ENCODE data around the gene PAEP.

The PAEP gene

GRCh38 chr9:135608999-135609317 lies 47.4 kb downstream of the PAEP start:
- in situ Hi-C loops (cut with MboI; ENCODE audit: low pct_unique_long_range_greater_than_20kb, low sequenced_read_pairs), result no loop called here

GRCh38 chr9:135609366-135609955 lies 47.9 kb downstream of the PAEP start:
- in situ Hi-C loops (cut with MboI; ENCODE audit: low pct_unique_long_range_greater_than_20kb, low sequenced_read_pairs), result no loop called here
- DNase-seq, result no peak

More at GRCh38 chr9:135608999-135609317, 47.4 kb downstream of the PAEP start:
- no peak for DNase-seq

GRCh38 chr9:135610290-135611141 lies 49.0 kb downstream of the PAEP start:
- no peak for DNase-seq
- in situ Hi-C loops (cut with MboI; ENCODE audit: low pct_unique_long_range_greater_than_20kb, low sequenced_read_pairs), result no loop called here

- in situ Hi-C loops (cut with MboI; ENCODE audit: low pct_unique_long_range_greater_than_20kb, low sequenced_read_pairs), result no loop called here
- DNase-seq, result no peak
Observed at GRCh38 chr9:135611142-135611874, 49.8 kb downstream of the PAEP start.

GRCh38 chr9:135611875-135612209 lies 50.3 kb downstream of the PAEP start:
- in situ Hi-C loops (cut with MboI; ENCODE audit: low pct_unique_long_range_greater_than_20kb, low sequenced_read_pairs), result no loop called here
- no peak for DNase-seq

- in situ Hi-C loops (cut with MboI; ENCODE audit: low pct_unique_long_range_greater_than_20kb, low sequenced_read_pairs), result no loop called here
- no peak for DNase-seq
Observed at GRCh38 chr9:135612437-135612836, 50.9 kb downstream of the PAEP start.

- in situ Hi-C loops (cut with MboI; ENCODE audit: low pct_unique_long_range_greater_than_20kb, low sequenced_read_pairs), result no loop called here
- DNase-seq, result no peak
Observed at GRCh38 chr9:135612981-135613910, 51.7 kb downstream of the PAEP start.

- in situ Hi-C loops (cut with MboI; ENCODE audit: low pct_unique_long_range_greater_than_20kb, low sequenced_read_pairs), result no loop called here
- DNase-seq, result no peak
Observed at GRCh38 chr9:135613946-135614805, 52.6 kb downstream of the PAEP start.

GRCh38 chr9:135614821-135615665 lies 53.5 kb downstream of the PAEP start:
- in situ Hi-C loops (cut with MboI; ENCODE audit: low pct_unique_long_range_greater_than_20kb, low sequenced_read_pairs), result no loop called here
- no peak for DNase-seq

- DNase-seq, result no peak
- in situ Hi-C loops (cut with MboI; ENCODE audit: low pct_unique_long_range_greater_than_20kb, low sequenced_read_pairs), result no loop called here
Observed at GRCh38 chr9:135615666-135616618, 54.4 kb downstream of the PAEP start.
